ENCODE results near the gene LHFPL5.

GRCh38 chr6:35775031-35775430 is 30.1 kb upstream of the LHFPL5 start:
- TF ChIP-seq CTCF (conservative IDR thresholded peaks at IDR 0.05) (no peak), EZH2 (IDR thresholded peaks at IDR 0.05; ENCODE audit: low read depth) (no peak)

Data from PC-9 (cell line).